T-helper 2 cell treated with Interferon-gamma antibody and Interleukin-4, amounts not matched to agents 5 μg/mL and 100 μg/mL, for 36 hours (primary cell): Measurements from ENCODE around the gene PHF3.

Experiments used
- DNase-seq: peaks from one replicate; pipeline ENCODE4 v3.0.0; 2021; ENCODE audit warnings: low spot score
- H3K27ac Mint-ChIP-seq: one replicate; pipeline ENCODE4 v1.8.0; 2021; ENCODE audit warnings: mild to moderate bottlenecking, mixed read lengths
- H3K27me3 Mint-ChIP-seq: one replicate; pipeline ENCODE4 v1.8.0; 2021; ENCODE audit warnings: low read depth, mixed read lengths
- H3K36me3 Mint-ChIP-seq: one replicate; pipeline ENCODE4 v1.8.0; 2021; ENCODE audit warnings: low read depth, mixed read lengths
- H3K4me1 Mint-ChIP-seq: one replicate; pipeline ENCODE4 v1.8.0; 2021; ENCODE audit warnings: low read depth, mixed read lengths
- H3K4me3 Mint-ChIP-seq: one replicate; pipeline ENCODE4 v1.8.0; 2022; ENCODE audit warnings: mild to moderate bottlenecking, moderate library complexity, mixed read lengths
- H3K9me3 Mint-ChIP-seq: one replicate; pipeline ENCODE4 v1.8.0; 2021; ENCODE audit warnings: mixed read lengths

Gene PHF3, protein sequence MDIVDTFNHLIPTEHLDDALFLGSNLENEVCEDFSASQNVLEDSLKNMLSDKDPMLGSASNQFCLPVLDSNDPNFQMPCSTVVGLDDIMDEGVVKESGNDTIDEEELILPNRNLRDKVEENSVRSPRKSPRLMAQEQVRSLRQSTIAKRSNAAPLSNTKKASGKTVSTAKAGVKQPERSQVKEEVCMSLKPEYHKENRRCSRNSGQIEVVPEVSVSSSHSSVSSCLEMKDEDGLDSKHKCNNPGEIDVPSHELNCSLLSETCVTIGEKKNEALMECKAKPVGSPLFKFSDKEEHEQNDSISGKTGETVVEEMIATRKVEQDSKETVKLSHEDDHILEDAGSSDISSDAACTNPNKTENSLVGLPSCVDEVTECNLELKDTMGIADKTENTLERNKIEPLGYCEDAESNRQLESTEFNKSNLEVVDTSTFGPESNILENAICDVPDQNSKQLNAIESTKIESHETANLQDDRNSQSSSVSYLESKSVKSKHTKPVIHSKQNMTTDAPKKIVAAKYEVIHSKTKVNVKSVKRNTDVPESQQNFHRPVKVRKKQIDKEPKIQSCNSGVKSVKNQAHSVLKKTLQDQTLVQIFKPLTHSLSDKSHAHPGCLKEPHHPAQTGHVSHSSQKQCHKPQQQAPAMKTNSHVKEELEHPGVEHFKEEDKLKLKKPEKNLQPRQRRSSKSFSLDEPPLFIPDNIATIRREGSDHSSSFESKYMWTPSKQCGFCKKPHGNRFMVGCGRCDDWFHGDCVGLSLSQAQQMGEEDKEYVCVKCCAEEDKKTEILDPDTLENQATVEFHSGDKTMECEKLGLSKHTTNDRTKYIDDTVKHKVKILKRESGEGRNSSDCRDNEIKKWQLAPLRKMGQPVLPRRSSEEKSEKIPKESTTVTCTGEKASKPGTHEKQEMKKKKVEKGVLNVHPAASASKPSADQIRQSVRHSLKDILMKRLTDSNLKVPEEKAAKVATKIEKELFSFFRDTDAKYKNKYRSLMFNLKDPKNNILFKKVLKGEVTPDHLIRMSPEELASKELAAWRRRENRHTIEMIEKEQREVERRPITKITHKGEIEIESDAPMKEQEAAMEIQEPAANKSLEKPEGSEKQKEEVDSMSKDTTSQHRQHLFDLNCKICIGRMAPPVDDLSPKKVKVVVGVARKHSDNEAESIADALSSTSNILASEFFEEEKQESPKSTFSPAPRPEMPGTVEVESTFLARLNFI (N-terminal part only)

DNA sequence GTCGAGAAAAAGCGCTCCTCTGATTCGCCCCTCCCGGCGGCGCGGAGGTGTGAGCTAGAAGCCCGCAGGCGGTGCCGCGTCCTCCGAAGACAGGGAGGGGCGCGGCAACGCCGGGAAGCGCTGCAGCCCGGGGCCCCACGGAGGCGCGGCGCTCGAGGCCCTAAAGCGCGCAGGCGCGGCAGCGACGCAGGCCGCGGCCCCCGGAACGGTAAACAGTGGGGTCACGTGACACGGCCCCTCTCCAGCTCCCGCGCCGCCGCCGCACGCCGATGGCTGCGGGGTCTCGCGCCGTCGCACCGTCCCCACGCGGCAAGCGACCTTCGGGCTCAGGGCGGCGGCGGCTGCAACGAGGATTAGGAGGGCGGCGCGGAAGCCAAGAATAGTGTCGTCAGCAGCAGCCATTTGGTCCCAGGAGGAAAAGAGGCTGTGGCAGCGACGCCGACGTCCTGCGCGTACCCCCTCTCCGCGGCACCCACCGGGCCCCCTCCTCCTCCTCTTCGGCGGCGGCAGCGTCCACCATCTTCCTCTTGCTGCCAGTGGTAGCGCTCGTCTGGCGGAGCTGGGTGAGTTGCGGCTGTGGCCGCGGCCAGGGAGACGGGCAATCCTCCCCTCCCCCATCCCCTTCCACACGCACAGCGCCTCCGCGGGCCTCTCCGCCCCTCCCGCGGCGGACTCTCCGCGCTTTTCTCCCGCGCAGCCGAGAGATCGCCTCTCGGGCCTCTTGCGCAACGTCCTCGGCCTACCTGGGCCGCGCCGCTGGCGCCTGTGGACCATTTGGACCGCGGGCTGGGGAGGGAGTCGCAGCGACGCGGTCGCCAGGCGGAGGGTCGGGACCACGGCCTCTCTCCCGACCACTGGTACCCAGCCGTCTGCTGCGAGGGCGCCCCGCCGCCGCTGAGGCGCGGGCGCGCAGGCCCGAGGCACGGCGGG lies at the start of gene PHF3:
PHF3 (plus strand) TSS at position 215 of the 930 bp plus-strand sequence. CDS start 10,750 bp downstream, outside the sequence.
- Mint-ChIP-seq H3K27me3 (peaks cover under 1% of the 10 kb centered on the region), H3K4me1 (peaks cover 34% of the 10 kb centered on the region), H3K4me3 (peak within 1 kb of the TSS; percentile 99), H3K9me3 (no peaks in the 10 kb centered on the region), H3K27ac (peak within 1 kb of the TSS; percentile 100), H3K36me3 (peaks cover 4% of the 10 kb centered on the region)
- DNase-seq: peak; percentile 92

DNA sequence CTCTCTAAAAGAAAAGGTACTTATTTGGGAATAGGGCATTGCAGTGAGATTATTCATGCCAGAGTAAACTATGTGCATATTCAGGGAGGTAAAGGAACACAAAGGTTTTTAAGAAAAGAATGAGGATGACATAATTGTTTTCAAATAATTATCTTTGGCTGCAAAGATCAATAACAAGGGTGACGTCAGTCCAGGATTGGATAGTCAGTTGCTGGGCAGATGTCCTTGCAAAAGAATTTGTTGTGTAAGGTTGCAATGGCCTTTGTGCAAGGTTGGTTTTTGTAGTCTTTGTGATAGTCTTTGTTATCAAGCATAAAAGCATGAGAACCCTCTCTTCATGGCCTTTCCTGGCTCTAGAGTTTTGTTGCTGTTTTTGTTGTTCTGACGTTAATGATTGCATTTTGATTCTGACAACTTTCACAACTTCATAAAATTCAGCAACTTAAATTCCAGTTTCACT lies 45.6 kb upstream of the PHF3 start:
- H3K27me3 Mint-ChIP-seq: peaks cover 7% of the 10 kb centered on the region
- no peak overlapping the region for H3K4me3 Mint-ChIP-seq
- no peaks in the 10 kb centered on the region for H3K36me3 Mint-ChIP-seq
- no peak for DNase-seq
- no peaks in the 10 kb centered on the region for H3K9me3 Mint-ChIP-seq
- H3K4me1 Mint-ChIP-seq: peaks cover 25% of the 10 kb centered on the region
- H3K27ac Mint-ChIP-seq: no peak overlapping the region

DNA sequence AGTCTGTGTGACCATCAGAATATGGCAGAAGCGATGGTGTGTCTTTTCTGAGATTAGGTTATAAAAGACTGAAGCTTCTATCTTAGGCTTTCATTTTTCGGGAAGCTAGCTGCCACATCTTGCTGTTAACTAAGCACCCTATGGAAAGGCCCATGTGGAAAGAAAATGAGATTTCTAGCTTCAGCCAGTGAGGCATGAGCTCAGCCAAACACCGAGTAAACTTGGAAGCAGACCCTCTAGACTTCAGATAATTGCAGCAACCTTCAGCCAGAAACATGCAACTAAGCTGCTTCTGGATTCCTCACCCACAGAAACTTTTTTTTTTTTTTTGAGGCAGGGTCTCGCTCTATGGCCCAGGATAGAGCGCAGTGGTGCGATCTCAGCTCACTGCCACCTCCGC lies 42.7 kb upstream of the PHF3 start:
- Mint-ChIP-seq H3K27me3 (peaks cover 11% of the 10 kb centered on the region), H3K9me3 (no peaks in the 10 kb centered on the region), H3K36me3 (no peaks in the 10 kb centered on the region), H3K27ac (no peak overlapping the region), H3K4me1 (peaks cover 13% of the 10 kb centered on the region), H3K4me3 (no peak overlapping the region)
- DNase-seq: no peak

DNA sequence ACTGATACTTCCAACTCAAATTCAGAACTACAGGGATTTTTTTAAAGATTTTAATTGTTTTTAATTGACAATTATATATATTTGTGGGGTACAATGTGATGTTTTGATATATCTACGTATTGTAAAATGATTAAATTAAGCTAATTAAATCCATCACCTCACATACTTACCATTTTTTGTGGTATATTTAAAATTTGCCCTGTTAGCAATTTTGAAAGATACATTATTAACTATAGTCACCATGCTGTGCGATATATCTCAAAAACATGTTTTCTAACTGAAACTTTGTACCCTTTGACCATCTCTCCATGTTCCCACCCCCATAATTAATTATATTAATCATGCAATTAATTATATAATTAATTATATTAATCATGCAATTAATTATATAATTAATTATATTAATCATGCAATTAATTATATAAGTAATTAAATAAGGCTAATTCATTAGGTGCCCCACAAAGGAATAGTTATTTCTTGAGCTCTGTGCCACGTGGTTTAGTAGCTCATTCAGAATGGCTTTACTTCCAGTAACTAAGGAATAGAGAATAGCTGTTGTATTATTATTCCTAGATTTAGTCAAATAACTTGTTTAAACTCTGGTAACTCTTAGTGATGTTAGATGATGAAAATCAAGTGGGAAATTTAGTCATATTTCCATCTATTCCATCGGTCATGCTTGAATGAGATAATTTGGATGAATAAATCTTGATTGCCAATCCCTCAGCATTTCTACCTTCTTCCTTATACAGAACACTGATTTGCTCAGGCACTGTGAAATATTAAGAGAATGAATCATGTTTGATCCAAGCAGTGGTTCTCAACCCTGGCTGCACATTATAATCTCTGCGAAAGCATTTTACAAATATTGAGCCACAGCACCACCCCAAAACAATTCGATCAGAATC lies 38.2 kb upstream of the PHF3 start:
- H3K4me3 Mint-ChIP-seq: peak overlapping the region; percentile 92
- H3K9me3 Mint-ChIP-seq: no peaks in the 10 kb centered on the region
- H3K36me3 Mint-ChIP-seq: no peaks in the 10 kb centered on the region
- peaks cover 22% of the 10 kb centered on the region for H3K4me1 Mint-ChIP-seq
- DNase-seq: no peak
- H3K27me3 Mint-ChIP-seq: peaks cover 11% of the 10 kb centered on the region
- no peak overlapping the region for H3K27ac Mint-ChIP-seq

DNA sequence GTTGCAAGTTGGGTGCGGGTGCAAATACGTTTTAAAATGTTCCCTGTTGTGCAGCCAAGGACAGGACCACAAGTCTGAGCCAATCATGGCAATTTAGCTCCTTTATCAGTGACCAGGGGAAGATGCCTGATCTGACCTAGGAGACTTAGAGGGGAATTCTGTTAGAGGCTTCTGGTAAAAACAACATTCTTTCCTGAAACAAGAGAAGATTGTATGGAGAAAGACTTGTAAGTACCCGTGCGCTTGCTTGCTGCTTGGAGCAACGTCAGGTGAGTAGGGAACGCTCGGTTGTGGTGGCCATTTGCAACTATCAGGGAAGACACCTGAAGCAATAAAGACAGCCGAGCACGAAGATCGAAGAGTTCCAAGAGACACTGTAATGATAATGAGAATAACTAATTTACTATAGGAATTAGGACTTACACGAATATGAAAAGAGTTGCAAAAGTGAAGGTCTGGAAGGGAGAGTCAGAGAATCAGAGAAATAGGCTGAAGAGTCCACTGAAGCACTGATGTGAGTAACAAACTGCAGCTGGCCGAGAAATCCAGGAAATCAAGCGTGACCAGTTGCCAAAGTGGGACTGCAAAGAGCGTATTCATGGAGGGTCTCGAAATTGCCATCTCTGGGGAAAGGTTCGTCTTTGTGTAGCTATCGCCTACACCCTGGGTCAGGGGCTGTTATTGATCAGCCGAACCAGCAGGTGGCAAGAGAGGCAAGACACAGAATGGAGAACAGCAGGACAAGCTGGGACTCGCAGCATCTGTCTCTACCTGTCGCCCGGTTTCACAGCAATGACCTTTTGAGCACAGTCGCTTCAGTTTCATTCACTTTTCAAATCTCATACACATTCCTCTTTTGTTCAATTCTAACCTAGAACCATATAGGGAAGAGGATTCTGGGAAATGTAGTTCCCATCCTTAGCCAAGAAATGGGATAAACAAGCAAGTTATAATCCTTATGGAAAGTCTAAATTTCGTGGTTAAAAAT lies 37.3 kb upstream of the PHF3 start:
- H3K4me1 Mint-ChIP-seq: peaks cover 22% of the 10 kb centered on the region
- peaks cover 8% of the 10 kb centered on the region for H3K27me3 Mint-ChIP-seq
- peak; percentile 62 for DNase-seq
- no peaks in the 10 kb centered on the region for H3K9me3 Mint-ChIP-seq
- H3K36me3 Mint-ChIP-seq: no peaks in the 10 kb centered on the region
- H3K4me3 Mint-ChIP-seq: peak overlapping the region; percentile 92
- H3K27ac Mint-ChIP-seq: peak overlapping the region; percentile 67

DNA sequence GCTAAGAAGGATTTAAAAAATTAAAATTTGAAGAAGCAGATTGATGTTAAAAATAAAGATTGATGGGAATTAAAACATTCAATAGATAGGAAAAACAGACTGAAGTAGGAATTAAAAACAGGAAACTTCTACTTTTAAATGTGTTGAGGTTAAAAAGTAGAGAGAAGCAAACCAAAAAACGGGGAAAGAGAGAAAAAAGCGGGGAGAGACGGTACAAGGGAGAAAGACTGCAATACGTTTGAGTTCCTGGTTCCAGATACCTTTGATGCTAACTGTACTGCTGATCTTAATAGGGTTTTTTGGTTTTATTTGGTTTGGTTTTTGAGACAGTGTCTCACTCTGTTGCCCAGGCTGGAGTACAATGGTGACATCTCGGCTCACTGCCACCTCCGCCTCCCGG lies 36.4 kb upstream of the PHF3 start:
- no peaks in the 10 kb centered on the region for H3K9me3 Mint-ChIP-seq
- no peak overlapping the region for H3K27ac Mint-ChIP-seq

DNA sequence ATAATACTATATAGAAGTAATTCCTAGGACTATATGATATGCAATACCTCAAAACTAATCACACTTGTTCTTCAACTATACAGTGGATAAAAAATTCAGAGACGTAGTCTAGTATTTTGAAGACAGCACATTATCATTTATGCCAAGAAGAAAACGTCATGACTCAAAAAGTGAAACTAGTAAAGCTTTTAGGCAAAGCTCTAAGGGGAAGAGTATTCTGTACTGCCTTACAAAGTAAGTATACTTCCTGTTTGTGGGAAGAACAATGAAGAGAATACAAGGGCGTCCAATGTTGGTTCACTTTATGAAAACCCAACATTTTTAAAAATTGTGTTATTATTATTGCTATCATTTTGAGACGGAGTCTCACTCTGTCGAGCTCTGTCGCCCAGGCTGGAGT lies 35.5 kb upstream of the PHF3 start:
- peaks cover 4% of the 10 kb centered on the region for H3K27me3 Mint-ChIP-seq
- peaks cover 16% of the 10 kb centered on the region for H3K4me1 Mint-ChIP-seq
- DNase-seq: no peak
- no peaks in the 10 kb centered on the region for H3K36me3 Mint-ChIP-seq
- H3K27ac Mint-ChIP-seq: no peak overlapping the region
- H3K9me3 Mint-ChIP-seq: no peaks in the 10 kb centered on the region
- no peak overlapping the region for H3K4me3 Mint-ChIP-seq

More for the DNA sequence above, 36.4 kb upstream of the PHF3 start:
- DNase-seq: no peak
- H3K36me3 Mint-ChIP-seq: no peaks in the 10 kb centered on the region
- H3K4me3 Mint-ChIP-seq: peak overlapping the region; percentile 92
- H3K27me3 Mint-ChIP-seq: peaks cover 8% of the 10 kb centered on the region
- H3K4me1 Mint-ChIP-seq: peaks cover 22% of the 10 kb centered on the region

DNA sequence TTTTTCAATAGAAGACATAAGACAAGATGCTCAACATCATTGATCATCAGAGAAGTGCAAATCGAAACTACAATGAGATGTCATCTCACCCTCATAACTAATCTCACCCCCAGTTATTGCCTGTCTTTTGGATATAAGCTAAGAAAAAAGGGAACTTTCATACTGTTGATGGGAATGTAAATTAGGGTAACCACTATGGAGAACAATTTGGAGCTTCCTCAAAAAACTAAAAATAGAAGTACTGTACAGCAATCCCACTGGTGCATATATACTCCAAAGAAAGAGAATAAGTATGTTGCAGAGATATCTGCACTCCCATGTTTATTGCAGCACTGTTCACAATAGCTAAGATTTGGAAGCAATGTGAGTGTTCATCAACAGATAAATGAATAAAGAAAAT lies 26.4 kb upstream of the PHF3 start:
- Mint-ChIP-seq H3K9me3 (no peaks in the 10 kb centered on the region), H3K4me3 (no peak overlapping the region), H3K36me3 (no peaks in the 10 kb centered on the region), H3K27me3 (peaks cover 14% of the 10 kb centered on the region), H3K27ac (no peak overlapping the region), H3K4me1 (no peaks in the 10 kb centered on the region)
- DNase-seq: no peak

DNA sequence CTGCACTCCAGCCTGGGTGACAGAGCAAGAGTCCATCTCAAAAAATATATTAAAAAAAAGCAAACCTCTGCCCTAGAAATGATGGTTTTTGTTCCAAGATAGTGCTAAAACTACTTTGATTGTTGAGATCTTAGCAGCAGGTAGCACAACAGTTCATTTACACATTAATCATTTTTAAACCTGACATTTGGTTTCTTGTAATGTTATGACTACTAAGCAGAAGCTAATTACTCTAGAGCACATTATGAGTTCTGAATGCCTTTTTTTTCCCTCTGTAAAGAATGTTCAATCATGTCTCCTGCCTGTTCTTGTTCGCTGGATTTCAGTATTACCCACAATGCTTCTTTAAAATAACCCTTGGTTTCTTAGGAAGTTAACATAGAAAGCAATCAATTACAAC lies 24.7 kb upstream of the PHF3 start:
- H3K36me3 Mint-ChIP-seq: no peaks in the 10 kb centered on the region
- H3K4me3 Mint-ChIP-seq: no peak overlapping the region
- no peak for DNase-seq
- no peak overlapping the region for H3K27ac Mint-ChIP-seq
- H3K4me1 Mint-ChIP-seq: no peaks in the 10 kb centered on the region
- H3K9me3 Mint-ChIP-seq: no peaks in the 10 kb centered on the region
- peaks cover 11% of the 10 kb centered on the region for H3K27me3 Mint-ChIP-seq

DNA sequence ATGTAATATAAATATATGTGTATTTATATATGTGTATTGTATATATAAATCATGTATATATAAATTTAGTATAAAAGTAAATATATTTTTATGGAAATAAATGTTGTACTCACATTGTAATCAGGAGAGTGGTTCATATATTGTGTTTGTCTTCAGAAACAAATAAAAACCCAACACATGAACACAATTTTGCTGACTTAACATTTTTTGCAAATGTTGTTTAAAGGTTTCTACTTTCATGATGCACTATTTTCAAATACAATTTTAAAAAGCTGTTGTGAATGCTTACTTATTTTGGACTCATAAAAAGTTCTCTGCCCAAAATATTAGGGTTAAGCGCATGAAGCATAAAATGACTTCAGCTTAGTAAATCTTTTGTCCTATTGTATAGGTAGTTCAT lies 24.0 kb upstream of the PHF3 start:
- peaks cover 14% of the 10 kb centered on the region for H3K27me3 Mint-ChIP-seq
- no peaks in the 10 kb centered on the region for H3K36me3 Mint-ChIP-seq
- H3K4me1 Mint-ChIP-seq: no peaks in the 10 kb centered on the region
- H3K9me3 Mint-ChIP-seq: no peaks in the 10 kb centered on the region
- H3K27ac Mint-ChIP-seq: no peak overlapping the region
- DNase-seq: no peak
- no peak overlapping the region for H3K4me3 Mint-ChIP-seq

DNA sequence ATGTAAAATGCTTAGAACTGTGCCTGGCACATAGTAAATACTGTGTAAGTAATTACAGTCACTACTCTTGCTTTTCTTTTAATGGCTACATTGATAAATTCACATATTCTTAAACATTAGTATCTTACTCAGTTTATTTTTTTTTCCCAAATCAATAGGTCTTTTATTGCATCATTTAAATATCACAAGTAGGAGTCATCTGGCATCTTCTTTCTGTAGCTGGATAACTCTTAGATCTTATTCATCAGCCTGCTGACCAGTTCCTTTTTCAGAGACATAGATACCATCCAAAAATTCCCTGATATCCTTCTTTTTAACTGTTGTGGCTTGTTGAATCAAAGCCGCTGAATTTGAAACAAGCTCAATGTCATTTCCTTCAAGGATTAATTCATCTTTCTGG lies 20.0 kb upstream of the PHF3 start:
- H3K9me3 Mint-ChIP-seq: no peaks in the 10 kb centered on the region
- H3K4me1 Mint-ChIP-seq: no peaks in the 10 kb centered on the region
- DNase-seq: no peak
- no peak overlapping the region for H3K27ac Mint-ChIP-seq
- H3K4me3 Mint-ChIP-seq: no peak overlapping the region
- H3K27me3 Mint-ChIP-seq: peaks cover 24% of the 10 kb centered on the region
- H3K36me3 Mint-ChIP-seq: no peaks in the 10 kb centered on the region
